Adrenal gland (tissue), 12 donors: ENCODE measurements around the gene RETREG2. TPM values are rescaled to one million over a fixed set of nuclear protein-coding genes. Genes with fewer than 3 reads are reported as not detected.

Source experiments
- DNase-seq, 7 donors: peaks; one replicate each; pipeline ENCODE4 v3.0.0-alpha.2; 2019 to 2020
- H3K27ac ChIP-seq, 5 donors: fragments of 200-600 bp; sonication (generic) in 4 of 5; 1 replicate in 3 of 5; 2 replicates in 2 of 5; pipeline versions ENCODE4 v1.5.1 to v1.8.0; 2016 to 2020; ENCODE audit warnings: mild to moderate bottlenecking in 1 of 5
- H3K27me3 ChIP-seq: fragments of 200-600 bp; 2 replicates; pipeline ENCODE4 v1.8.0; 2021
- H3K36me3 ChIP-seq, 2 donors: fragments of 200-600 bp; replicated peaks in 1 of 2; 1 replicate in 1 of 2; 2 replicates in 1 of 2; pipeline versions ENCODE4 v1.5.1 to v1.8.0; 2018 to 2022
- H3K4me1 ChIP-seq, 2 donors: fragments of 200-600 bp; replicated peaks in 1 of 2; 1 replicate in 1 of 2; 2 replicates in 1 of 2; pipeline versions ENCODE4 v1.5.1 to v1.8.0; 2018 to 2021
- H3K4me3 ChIP-seq, 4 donors: fragments of 200-600 bp; sonication (generic) in 3 of 4; one replicate each; pipeline ENCODE4 v1.5.1; 2016 to 2018
- H3K9me3 ChIP-seq, 3 donors: fragments of 200-600 bp; sonication (generic) in 1 of 3; replicated peaks in 1 of 3; 1 replicate in 2 of 3; 2 replicates in 1 of 3; pipeline versions ENCODE4 v1.5.1 to v1.8.0; 2016 to 2021
- CTCF ChIP-seq, 6 experiments: fragments of 450-650 bp in 4 of 6; fragments of 200-600 bp in 2 of 6; sonication (generic) in 1 of 6; IDR thresholded peaks; 1 replicate in 5 of 6; 2 replicates in 1 of 6; pipeline versions ENCODE4 v1.5.1 to v1.8.0; 2016 to 2021; ENCODE audit warnings: antibody characterized with exemption in 6 of 6, mild to moderate bottlenecking in 2 of 6, moderate library complexity in 1 of 6
- POLR2A ChIP-seq, 2 donors: fragments of 450-650 bp; IDR thresholded peaks; one replicate each; pipeline ENCODE4 v1.6.1; 2017; ENCODE audit warnings: antibody characterized with exemption in 2 of 2, mild to moderate bottlenecking in 2 of 2, moderate library complexity in 1 of 2
- WGBS, 4 donors: extraction: QIAGEN DNeasy Blood & Tissue Kit in 2 of 4; methylation state at CpG; one replicate each; pipeline versions ENCODE4 v1.1.5 to v1.1.7; 2013 to 2017; 5-methylcytosine and 5-hydroxymethylcytosine counted together
- intact Hi-C, 2 donors: fragments of 100-400 bp; cut with DNase I; formaldehyde crosslinking; loops; one replicate each; pipeline versions ENCODE4 v1.14.1 to v1.15.0; 2022 to 2023
- polyA plus RNA-seq, 3 donors: library from polyadenylated mRNA; stranded (reverse); fragments of 200-250 nt in 2 of 3; fragments of 350-450 nt in 1 of 3; fragmentation: Illumina TruSeq in 1 of 3; extraction: RNeasy Lipid Tissue Mini Kit (QIAGEN cat#74804) in 1 of 3; gene quantifications; one replicate each; pipeline ENCODE4 v1.2.3, GENCODE V29; 2013 to 2014
- total RNA-seq, 9 donors: library from RNA; depleted of rRNA in 4 of 9; stranded (reverse); fragments of >200 nt in 4 of 9; fragments of 120-200 nt in 1 of 9; fragmentation: NEBNext Ultra II Directional in 1 of 9; extraction: Animal tissue kit (Norgen Biotek cat#: 25700) in 1 of 9; gene quantifications; one replicate each; pipeline versions ENCODE4 v1.1.0 to v1.2.4, GENCODE V29; 2013 to 2023
- donor health status: healthy with polysubstance abuse.
- donor health status: Bipolar disorder and iron deficiency.
- donor health status: DM: yes; HTN: yes; CAD: no.
- donor health status: DM: no; HTN: no; CAD: no.
- donor health status: DM: no; HTN: no; CAD: no.
- donor health status: DM: yes; HTN: yes; CAD: no.

The RETREG2 gene
- total and polyA plus RNA-seq, 12 donors, result 30.1 to 159 (median 83.8) TPM

GRCh38 chr2:219207134-219207883 lies 29.2 kb downstream of the RETREG2 start:
- Histone ChIP-seq H3K27me3 (no peaks in the 10 kb centered on the region), H3K36me3 (peaks cover 0 to 33% of the 10 kb centered on the region in 2 donors), H3K9me3 (no peaks in the 10 kb centered on the region), H3K4me3 (peak overlapping the region in 2 of 4 donors; percentile 56 to 90), H3K4me1 (peaks cover 7 to 14% of the 10 kb centered on the region in 2 donors), H3K27ac (peak overlapping the region; percentile 46 to 97 (median 95))
- WGBS, 4 donors, result 15 to 22% (median 18%) methylated on average over 14 to 22 of the region's 22 CpGs
- intact Hi-C loops, result no loop called here
- TF ChIP-seq POLR2A (IDR thresholded peaks at IDR 0.05) (no peak), CTCF (IDR thresholded peaks at IDR 0.05) (no peak)
- DNase-seq, result peak in 1 of 7 donors; percentile 27

DNA sequence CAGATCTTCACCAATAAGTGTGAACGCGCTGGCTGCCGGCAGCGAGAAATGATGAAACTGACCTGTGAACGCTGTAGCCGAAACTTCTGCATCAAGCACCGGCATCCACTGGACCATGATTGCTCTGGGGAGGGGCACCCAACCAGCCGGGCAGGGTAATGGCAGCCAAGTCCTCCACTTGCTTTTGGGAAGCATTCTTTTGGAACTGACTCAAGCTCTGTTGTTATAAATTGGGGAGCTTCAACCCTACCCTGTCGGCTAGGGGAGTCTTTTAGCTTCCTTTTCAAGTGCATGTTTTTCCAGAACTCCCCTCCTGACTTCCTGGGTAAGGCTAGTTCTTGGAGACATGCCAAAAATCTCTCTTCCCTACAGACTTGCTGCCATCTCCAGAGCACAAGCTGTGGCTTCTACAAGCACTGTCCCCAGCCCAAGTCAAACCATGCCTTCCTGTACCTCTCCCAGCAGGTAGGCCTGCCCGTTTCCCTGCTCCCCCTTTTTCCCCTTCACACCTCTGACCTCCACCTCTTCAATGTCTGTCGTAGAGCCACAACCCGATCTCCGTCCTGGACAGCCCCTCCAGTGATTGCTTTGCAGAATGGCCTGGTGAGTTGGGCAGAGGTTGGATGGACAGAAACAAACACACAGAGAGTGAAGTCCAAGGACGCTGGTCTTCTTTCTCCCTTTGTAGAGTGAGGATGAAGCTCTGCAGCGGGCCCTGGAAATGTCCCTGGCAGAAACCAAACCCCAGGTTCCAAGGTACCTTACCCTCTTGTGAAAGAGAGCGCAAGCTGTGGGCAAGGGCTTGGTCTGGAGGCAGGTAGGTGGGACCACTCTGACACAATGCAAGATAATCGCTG lies 30.0 kb downstream of the RETREG2 start:
- Histone ChIP-seq H3K27ac (peak overlapping the region in 2 of 5 donors; percentile 95 to 97), H3K4me1 (peaks cover 7 to 14% of the 10 kb centered on the region in 2 donors), H3K4me3 (peak overlapping the region in 1 of 4 donors; percentile 90), H3K27me3 (no peaks in the 10 kb centered on the region), H3K9me3 (no peaks in the 10 kb centered on the region), H3K36me3 (peaks cover 0 to 42% of the 10 kb centered on the region in 2 donors)
- DNase-seq, result peak in 1 of 7 donors; percentile 19
- 65 to 77% (median 74%) methylated on average over 17 of the region's 17 CpGs for WGBS, 4 donors
- TF ChIP-seq POLR2A (IDR thresholded peaks at IDR 0.05) (no peak), CTCF (IDR thresholded peaks at IDR 0.05) (no peak)
- intact Hi-C loops, result no loop called here

DNA sequence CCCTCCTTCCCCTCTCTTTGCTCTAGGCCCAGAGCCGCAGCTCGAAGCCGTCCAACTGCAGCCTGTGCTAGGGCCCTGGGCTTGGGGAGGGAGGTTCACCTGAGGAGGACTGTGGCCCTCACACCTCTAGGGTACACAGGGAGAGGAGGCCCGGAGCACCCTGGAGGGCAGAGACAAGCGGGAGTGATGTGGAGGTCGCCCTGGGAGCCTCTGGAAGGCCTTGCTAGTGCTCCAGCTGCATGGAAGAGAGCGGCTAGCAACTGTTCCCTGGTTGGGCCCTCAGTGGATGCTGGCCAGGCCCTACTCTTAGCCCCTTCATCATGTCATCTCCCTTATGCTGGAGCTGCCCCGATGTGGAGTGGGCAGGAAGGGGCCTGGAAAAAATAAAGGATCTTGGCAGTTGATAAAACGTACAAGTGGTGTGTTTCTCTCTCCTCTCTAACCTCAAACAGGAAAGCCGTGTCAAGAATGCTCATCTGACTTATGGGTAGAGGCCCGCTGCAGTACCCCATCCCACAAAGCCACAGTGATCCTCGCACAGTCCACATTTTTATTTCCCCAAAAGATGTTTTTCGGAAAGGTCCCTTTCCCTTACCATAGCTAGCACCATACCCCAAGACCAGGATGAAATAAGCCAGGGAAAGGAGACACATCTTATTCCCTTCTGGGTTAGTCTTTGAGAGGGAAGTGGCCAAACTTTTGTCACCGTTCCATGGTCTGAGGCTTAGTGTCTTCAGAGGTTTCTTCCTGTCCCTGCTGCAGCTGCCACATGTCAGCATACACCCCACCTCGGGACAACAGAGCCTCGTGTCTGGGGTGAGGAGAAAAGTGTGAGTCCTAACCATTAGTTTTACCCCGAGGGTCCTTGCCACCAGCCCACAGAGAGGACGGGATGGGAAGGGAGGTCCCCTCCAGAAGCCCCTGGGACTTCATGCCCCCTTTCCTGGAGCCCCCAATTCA lies 31.4 kb downstream of the RETREG2 start:
- peaks cover 7 to 14% of the 10 kb centered on the region in 2 donors for H3K4me1 ChIP-seq
- TF ChIP-seq CTCF (IDR thresholded peaks at IDR 0.05) (no peak), POLR2A (IDR thresholded peaks at IDR 0.05) (no peak)
- H3K9me3 ChIP-seq, result no peaks in the 10 kb centered on the region
- no peak overlapping the region for H3K4me3 ChIP-seq
- no peak overlapping the region for H3K27ac ChIP-seq
- 78 to 83% (median 82%) methylated on average over 17 to 18 of the region's 18 CpGs for WGBS, 4 donors
- H3K27me3 ChIP-seq, result no peaks in the 10 kb centered on the region
- intact Hi-C loops, result loop anchor here (5.0 to 10.0 kb wide), 2 partner anchors 37 to 45 kb away; partner anchors contain the start of genes NHEJ1 (in 1 of the 2) and SLC23A3 (in 1 of the 2)
- DNase-seq, result peak in 1 of 7 donors; percentile 18
- peaks cover 0 to 56% of the 10 kb centered on the region in 2 donors for H3K36me3 ChIP-seq
